ENCODE measurements around the gene TGFBR1.

- TF ChIP-seq, protein P1, sequence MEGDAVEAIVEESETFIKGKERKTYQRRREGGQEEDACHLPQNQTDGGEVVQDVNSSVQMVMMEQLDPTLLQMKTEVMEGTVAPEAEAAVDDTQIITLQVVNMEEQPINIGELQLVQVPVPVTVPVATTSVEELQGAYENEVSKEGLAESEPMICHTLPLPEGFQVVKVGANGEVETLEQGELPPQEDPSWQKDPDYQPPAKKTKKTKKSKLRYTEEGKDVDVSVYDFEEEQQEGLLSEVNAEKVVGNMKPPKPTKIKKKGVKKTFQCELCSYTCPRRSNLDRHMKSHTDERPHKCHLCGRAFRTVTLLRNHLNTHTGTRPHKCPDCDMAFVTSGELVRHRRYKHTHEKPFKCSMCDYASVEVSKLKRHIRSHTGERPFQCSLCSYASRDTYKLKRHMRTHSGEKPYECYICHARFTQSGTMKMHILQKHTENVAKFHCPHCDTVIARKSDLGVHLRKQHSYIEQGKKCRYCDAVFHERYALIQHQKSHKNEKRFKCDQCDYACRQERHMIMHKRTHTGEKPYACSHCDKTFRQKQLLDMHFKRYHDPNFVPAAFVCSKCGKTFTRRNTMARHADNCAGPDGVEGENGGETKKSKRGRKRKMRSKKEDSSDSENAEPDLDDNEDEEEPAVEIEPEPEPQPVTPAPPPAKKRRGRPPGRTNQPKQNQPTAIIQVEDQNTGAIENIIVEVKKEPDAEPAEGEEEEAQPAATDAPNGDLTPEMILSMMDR (conservative IDR thresholded peaks at IDR 0.05; ENCODE audit: low read depth, low read length): no peak
- TF ChIP-seq EZH2 (IDR thresholded peaks at IDR 0.05; ENCODE audit: low read length, unreplicated experiment) (no peak), EZH2phosphoT487 (IDR thresholded peaks at IDR 0.05; ENCODE audit: borderline replicate concordance, low read length) (no peak)
Observed at GRCh38 chr9:99201603-99202002, 96.7 kb downstream of the TGFBR1 start.
